Measurements from ENCODE around the gene KCP. TPM values are rescaled to one million over a fixed set of nuclear protein-coding genes. Genes with fewer than 3 reads are reported as not detected.

KCP gene
- total RNA-seq, 1 experiment from 2014 or later = 2.7 TPM

DNA sequence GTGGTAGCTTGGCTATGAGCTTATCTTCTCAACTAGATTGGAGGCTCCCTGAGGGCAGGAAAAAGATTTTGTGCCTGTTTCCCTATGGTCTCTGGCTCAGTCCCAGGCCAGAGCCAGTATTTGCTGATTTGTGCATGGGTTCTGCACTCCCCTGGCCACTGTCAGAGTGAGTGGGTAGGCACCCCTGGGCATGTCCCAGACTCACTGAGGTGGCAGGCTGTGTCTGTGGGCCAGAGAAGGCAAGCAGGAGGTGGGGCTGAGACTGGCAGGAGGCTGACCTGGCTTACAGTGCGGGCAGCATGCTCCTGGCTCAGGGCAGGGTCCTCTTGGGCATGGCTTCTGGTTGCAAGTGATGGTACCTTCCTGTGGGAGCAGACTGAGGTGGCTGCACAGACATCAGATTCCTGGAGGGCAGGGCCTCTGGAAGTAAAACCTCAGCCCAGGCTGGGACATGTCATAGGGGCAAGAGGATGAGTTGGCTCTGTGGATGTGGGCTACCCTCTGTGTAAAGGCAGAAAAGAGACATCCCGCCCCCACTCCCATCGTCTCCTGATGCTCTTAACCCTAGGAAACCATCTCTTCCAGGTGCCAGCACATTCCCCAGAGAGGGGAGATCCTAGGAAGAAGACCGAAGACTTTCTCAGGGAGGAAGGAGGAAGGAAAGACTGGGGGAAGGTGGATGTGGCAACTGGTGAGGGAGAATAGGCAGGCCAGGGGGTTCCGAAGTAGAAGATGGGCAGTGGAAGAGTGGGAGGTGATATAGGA, 4.3 kb downstream of the KCP start:
- no peak overlapping the region for H3K27ac Mint-ChIP-seq
- TF ChIP-seq FOXP1 (CRISPR knock-in tag; IDR thresholded peaks at IDR 0.05; ENCODE audit: borderline replicate concordance) (no peak), MXD4 (CRISPR knock-in tag; IDR thresholded peaks at IDR 0.05; ENCODE audit: borderline replicate concordance) (no peak), FOXJ3 (CRISPR knock-in tag; IDR thresholded peaks at IDR 0.05; ENCODE audit: borderline replicate concordance) (no peak), OVOL2 (CRISPR knock-in tag; IDR thresholded peaks at IDR 0.05; ENCODE audit: borderline replicate concordance) (no peak), CBFB (CRISPR knock-in tag; IDR thresholded peaks at IDR 0.05; ENCODE audit: low read depth) (no peak), TEAD1 (CRISPR knock-in tag; IDR thresholded peaks at IDR 0.05) (no peak), ZNF281 (CRISPR knock-in tag; IDR thresholded peaks at IDR 0.05) (no peak), NR2C2 (CRISPR knock-in tag; IDR thresholded peaks at IDR 0.05) (no peak), CREM (CRISPR knock-in tag; IDR thresholded peaks at IDR 0.05) (no peak), ZNF425 (CRISPR knock-in tag; conservative IDR thresholded peaks at IDR 0.05) (no peak), JUN (CRISPR knock-in tag; IDR thresholded peaks at IDR 0.05) (no peak), ZNF396 (CRISPR knock-in tag; IDR thresholded peaks at IDR 0.05; ENCODE audit: borderline replicate concordance) (no peak), CDX4 (CRISPR knock-in tag; IDR thresholded peaks at IDR 0.05; ENCODE audit: borderline replicate concordance) (no peak)
- TF ChIP-seq, protein P1, sequence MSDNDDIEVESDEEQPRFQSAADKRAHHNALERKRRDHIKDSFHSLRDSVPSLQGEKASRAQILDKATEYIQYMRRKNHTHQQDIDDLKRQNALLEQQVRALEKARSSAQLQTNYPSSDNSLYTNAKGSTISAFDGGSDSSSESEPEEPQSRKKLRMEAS (CRISPR knock-in tag; IDR thresholded peaks at IDR 0.05) = no peak
- no peaks in the 10 kb centered on the region for H3K9me3 Mint-ChIP-seq
- peaks cover 38% of the 10 kb centered on the region for H3K27me3 Mint-ChIP-seq (ENCODE audit: low read depth)
- DNase-seq (ENCODE audit: low spot score) = no peak
- peaks cover 17% of the 10 kb centered on the region for H3K4me1 Mint-ChIP-seq
- H3K4me3 Mint-ChIP-seq = no peak overlapping the region
- ChIA-PET POLR2A (no interaction called here), CTCF (interaction anchor here (1.2 kb wide), 2 partner anchors 41 to 185 kb away, joined by 5 to 9 read pairs; no protein-coding TSS in a partner anchor)
- H3K36me3 Mint-ChIP-seq = no peaks in the 10 kb centered on the region
- ATAC-seq = no peak

DNA sequence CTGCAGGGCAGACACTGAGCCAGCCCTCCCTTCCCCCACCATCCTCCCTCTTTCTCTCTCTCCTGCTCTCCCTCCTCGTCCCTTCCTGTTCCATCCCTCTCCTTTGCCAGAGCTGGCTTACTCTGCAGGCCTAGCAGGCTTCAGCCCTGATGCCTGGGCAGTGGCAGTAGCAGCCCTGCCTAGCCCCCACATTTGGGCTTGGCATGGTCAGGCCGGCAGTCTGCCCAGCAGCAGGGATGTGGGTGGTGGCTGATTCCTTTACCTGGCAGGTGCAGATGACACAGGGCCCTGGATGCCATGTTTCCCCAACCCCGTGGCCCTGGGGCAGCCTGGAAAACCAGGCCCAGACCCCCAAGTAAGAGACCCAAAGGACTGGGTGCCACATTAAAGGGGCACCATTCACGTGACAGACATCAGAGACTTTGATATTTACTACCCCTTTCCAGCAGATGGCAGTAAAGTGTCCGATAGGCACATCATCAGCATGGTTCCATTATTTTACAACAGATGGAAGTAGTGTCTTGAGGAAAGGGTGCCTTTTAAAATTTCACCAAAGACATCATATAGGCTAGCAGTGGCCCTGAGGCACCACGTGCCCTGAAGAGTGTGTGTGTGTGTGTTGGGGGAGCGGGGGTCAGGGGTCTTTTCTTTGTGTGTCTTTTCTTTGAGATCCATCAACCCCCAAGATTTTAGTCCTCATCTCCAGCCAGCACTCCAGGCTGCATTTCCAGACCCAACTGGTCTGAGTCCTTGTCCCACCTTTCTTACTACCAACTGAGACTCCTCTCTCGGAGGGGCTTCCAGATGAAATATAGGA, 5.9 kb downstream of the KCP start:
- POLR2A ChIA-PET = no interaction called here
- H3K36me3 Mint-ChIP-seq = peaks cover 6% of the 10 kb centered on the region
- peaks cover 10% of the 10 kb centered on the region for H3K4me1 Mint-ChIP-seq
- peaks cover 13% of the 10 kb centered on the region for H3K9me3 Mint-ChIP-seq
- no peak for DNase-seq (ENCODE audit: low spot score)
- ATAC-seq = peak; percentile 73
- peaks cover 23% of the 10 kb centered on the region for H3K27me3 Mint-ChIP-seq (ENCODE audit: low read depth)
- peak; percentile 81 for TF ChIP-seq USF1 (CRISPR knock-in tag; IDR thresholded peaks at IDR 0.05)
- TF ChIP-seq, protein P2, sequence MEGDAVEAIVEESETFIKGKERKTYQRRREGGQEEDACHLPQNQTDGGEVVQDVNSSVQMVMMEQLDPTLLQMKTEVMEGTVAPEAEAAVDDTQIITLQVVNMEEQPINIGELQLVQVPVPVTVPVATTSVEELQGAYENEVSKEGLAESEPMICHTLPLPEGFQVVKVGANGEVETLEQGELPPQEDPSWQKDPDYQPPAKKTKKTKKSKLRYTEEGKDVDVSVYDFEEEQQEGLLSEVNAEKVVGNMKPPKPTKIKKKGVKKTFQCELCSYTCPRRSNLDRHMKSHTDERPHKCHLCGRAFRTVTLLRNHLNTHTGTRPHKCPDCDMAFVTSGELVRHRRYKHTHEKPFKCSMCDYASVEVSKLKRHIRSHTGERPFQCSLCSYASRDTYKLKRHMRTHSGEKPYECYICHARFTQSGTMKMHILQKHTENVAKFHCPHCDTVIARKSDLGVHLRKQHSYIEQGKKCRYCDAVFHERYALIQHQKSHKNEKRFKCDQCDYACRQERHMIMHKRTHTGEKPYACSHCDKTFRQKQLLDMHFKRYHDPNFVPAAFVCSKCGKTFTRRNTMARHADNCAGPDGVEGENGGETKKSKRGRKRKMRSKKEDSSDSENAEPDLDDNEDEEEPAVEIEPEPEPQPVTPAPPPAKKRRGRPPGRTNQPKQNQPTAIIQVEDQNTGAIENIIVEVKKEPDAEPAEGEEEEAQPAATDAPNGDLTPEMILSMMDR (IDR thresholded peaks at IDR 0.05) = peak; percentile 44; the same call in 1 of the 2 replicates
- no peak for TF ChIP-seq ZBTB21 (CRISPR knock-in tag; IDR thresholded peaks at IDR 0.05; ENCODE audit: borderline replicate concordance)
- peak; percentile 75 for TF ChIP-seq PRDM15 (CRISPR knock-in tag; IDR thresholded peaks at IDR 0.05)
- CTCF ChIA-PET = interaction anchor here (0.8 to 1.8 kb wide), 5 partner anchors 21 to 259 kb away, joined by 3 to 6 read pairs (median 4); no protein-coding TSS in a partner anchor
- no peak overlapping the region for H3K4me3 Mint-ChIP-seq
- no peak overlapping the region for H3K27ac Mint-ChIP-seq
